Inferior parietal cortex (tissue), 1 donor: Measurements from ENCODE around the gene MAG.

Experiments used
- DNase-seq: peaks from one replicate; pipeline ENCODE4 v3.0.0-alpha.2; 2016; ENCODE audit errors: extremely low spot score

MAG gene

DNA sequence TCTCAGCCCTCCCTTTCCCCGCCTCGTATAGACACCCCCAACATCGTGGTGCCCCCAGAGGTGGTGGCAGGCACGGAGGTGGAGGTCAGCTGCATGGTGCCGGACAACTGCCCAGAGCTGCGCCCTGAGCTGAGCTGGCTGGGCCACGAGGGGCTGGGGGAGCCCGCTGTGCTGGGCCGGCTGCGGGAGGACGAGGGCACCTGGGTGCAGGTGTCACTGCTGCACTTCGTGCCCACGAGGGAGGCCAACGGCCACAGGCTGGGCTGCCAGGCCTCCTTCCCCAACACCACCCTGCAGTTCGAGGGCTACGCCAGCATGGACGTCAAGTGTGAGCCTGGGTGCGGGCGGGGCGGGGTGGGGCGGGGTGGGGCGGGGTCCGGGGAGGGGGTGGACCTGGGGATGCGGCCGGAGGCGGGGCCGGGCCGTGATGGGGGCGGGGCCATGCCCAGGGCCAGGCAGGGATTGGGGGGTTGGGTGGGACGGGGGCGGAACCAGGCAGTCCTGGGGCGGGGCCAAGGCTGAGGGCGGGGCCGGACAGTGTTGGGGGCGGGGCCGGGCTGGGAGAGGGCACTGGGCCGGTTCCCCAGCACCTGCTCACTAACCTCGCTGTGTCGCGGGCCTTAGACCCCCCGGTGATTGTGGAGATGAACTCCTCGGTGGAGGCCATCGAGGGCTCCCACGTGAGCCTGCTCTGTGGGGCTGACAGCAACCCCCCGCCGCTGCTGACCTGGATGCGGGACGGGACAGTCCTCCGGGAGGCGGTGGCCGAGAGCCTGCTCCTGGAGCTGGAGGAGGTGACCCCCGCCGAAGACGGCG is 7.8 kb downstream of the MAG start:
- DNase-seq = no peak

- DNase-seq = no peak
Measured at GRCh38 chr19:35300339-35300649, 8.3 kb downstream of the MAG start.

GRCh38 chr19:35301961-35302360 is 10.0 kb downstream of the MAG start:
- no peak for DNase-seq

- DNase-seq = no peak
Measured at GRCh38 chr19:35302446-35302845, 10.5 kb downstream of the MAG start.

- DNase-seq = no peak
Measured at GRCh38 chr19:35303357-35303915, 11.5 kb downstream of the MAG start.

- no peak for DNase-seq
Measured at GRCh38 chr19:35304036-35304435, 12.1 kb downstream of the MAG start.

GRCh38 chr19:35305181-35305580 is 13.2 kb downstream of the MAG start:
- DNase-seq = no peak

- DNase-seq = no peak
Measured at GRCh38 chr19:35306473-35307246, 14.7 kb downstream of the MAG start.

DNA sequence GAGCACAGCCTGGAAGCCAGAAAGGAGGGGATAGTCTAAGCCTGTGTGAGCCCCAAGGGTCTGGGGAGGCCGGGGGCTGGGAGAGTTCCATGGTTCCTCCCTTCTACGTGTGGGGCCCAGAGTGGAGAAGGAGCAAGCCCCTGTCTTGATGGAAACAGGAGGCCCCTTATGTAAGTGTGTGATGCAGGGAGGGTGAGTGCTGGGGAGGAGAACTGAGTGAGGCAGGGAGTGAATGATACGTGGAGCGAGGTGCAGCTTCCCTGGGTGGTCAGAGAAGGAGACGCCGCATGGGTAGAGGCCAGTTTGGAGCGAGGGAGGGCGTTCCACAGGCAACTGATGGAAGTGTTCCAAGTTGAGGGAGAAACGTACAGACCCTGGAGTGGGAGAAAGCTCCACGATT is 16.0 kb downstream of the MAG start:
- DNase-seq = no peak

GRCh38 chr19:35308910-35309309 is 16.9 kb downstream of the MAG start:
- DNase-seq = no peak

DNA sequence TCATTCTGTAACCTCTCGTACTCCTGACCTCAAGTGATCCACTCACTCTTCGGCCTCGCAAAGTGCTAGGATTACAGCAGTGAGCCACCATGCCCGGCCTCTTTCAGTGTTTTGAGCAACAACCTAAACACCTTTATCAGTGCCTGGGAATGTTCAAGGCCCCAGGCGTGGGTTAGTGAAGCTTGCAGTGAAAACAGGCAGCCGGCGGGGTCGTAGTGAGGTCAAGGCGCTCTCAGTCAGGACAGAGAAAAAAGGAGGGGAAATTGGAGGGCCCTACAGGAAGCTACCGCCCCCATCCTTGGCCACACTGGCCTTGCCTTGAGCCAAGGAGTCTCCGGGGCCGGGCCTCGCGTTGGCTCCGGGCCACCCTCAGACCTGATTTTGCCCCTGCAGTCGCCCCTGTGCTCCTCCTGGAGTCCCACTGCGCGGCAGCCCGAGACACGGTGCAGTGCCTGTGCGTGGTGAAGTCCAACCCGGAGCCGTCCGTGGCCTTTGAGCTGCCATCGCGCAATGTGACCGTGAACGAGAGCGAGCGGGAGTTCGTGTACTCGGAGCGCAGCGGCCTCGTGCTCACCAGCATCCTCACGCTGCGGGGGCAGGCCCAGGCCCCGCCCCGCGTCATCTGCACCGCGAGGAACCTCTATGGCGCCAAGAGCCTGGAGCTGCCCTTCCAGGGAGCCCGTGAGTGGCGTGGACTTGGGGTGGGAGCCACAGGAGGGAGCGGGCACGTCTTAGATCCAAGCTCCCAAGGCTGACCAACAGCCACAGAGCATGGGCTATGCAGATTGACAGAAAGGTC is 17.7 kb downstream of the MAG start:
- no peak for DNase-seq

- no peak for DNase-seq
Measured at GRCh38 chr19:35310331-35310730, 18.4 kb downstream of the MAG start.

GRCh38 chr19:35310811-35311465 is 19.0 kb downstream of the MAG start:
- no peak for DNase-seq

GRCh38 chr19:35311901-35312665 is 20.1 kb downstream of the MAG start:
- DNase-seq = no peak

GRCh38 chr19:35313587-35313986 is 21.6 kb downstream of the MAG start:
- no peak for DNase-seq

DNA sequence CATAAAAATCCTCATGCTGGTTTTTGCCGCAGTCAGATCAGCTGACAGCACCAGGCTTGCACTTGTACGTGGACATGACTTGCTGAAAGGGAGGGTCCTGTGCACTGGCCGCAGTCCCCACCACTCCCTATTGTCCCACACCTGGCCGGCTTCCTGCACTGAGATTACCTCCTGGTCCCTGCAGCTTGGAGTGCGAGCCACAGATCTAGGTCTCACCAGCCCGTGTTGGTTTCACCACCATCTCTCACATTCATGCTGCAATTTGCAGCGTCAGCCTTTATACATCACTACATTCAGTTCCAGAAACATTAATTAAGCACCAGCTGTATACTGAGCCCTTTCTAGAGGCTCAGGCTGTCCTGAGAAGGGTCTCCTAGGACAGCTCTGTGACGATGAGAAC is 22.1 kb downstream of the MAG start:
- no peak for DNase-seq

- DNase-seq = no peak
Measured at GRCh38 chr19:35314858-35315470, 23.0 kb downstream of the MAG start.

DNA sequence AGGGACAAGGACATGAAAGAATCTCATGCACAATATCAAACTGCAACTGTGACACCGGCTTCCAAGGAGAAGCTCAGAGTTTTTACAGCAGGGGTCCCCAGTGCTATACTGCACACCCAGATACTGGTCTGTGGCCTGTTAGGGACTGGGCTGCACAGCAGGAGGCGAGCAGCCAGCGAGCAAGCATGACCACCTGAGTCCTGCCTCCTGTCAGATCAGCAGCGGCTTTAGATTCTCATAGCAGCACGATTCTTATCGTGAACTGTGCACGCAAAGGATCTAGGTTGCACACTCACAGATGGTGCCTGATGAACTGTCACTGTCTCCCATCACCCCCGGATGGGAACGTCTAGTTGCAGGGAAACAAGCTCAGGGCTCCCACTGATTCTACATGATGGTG is 23.9 kb downstream of the MAG start:
- no peak for DNase-seq

GRCh38 chr19:35316560-35316959 is 24.6 kb downstream of the MAG start:
- DNase-seq = no peak

GRCh38 chr19:35317464-35318043 is 25.6 kb downstream of the MAG start:
- no peak for DNase-seq
